Ishikawa (cell line): ENCODE results near the gene ITPR2.

Source experiments
- CEBPB ChIP-seq: IDR thresholded peaks from 2 replicates; pipeline ENCODE4 v1.6.1; 2012
- CREB1 ChIP-seq: IDR thresholded peaks from 2 replicates; pipeline ENCODE4 v1.6.1; 2012; ENCODE audit warnings: low read depth
- EGR1 ChIP-seq: IDR thresholded peaks from 2 replicates; pipeline ENCODE4 v1.6.1; 2012
- EP300 ChIP-seq: IDR thresholded peaks from 2 replicates; pipeline ENCODE4 v1.6.1; 2012; ENCODE audit warnings: borderline replicate concordance
- FOXM1 ChIP-seq: IDR thresholded peaks from 2 replicates; pipeline ENCODE4 v1.6.1; 2012; ENCODE audit warnings: low read depth, borderline replicate concordance
- NFIC ChIP-seq: IDR thresholded peaks from 2 replicates; pipeline ENCODE4 v1.6.1; 2012
- RAD21 ChIP-seq: IDR thresholded peaks from 2 replicates; pipeline ENCODE4 v1.6.1; 2012; ENCODE audit warnings: low read depth
- TAF1 ChIP-seq: IDR thresholded peaks from 2 replicates; pipeline ENCODE4 v1.6.1; 2012; ENCODE audit warnings: low read depth, mild to moderate bottlenecking
- TCF12 ChIP-seq: IDR thresholded peaks from 2 replicates; pipeline ENCODE4 v1.6.1; 2012; ENCODE audit warnings: low read depth
- TEAD4 ChIP-seq: IDR thresholded peaks from 2 replicates; pipeline ENCODE4 v1.6.1; 2012
- YY1 ChIP-seq: IDR thresholded peaks from 2 replicates; pipeline ENCODE4 v1.6.1; 2012; ENCODE audit warnings: low read depth
- ZBTB7A ChIP-seq: IDR thresholded peaks from 2 replicates; pipeline ENCODE4 v1.6.1; 2012; ENCODE audit warnings: low read depth
- TF ChIP-seq, protein P1 (sequence below): IDR thresholded peaks from 2 replicates; pipeline ENCODE4 v1.6.1; 2012; ENCODE audit warnings: low read depth, mild to moderate bottlenecking
- TF ChIP-seq, protein P2 (sequence below): IDR thresholded peaks from 2 replicates; pipeline ENCODE4 v1.6.1; 2012
- TF ChIP-seq, protein P3 (sequence below): IDR thresholded peaks from 2 replicates; pipeline ENCODE4 v1.6.1; 2012

ITPR2 gene

DNA sequence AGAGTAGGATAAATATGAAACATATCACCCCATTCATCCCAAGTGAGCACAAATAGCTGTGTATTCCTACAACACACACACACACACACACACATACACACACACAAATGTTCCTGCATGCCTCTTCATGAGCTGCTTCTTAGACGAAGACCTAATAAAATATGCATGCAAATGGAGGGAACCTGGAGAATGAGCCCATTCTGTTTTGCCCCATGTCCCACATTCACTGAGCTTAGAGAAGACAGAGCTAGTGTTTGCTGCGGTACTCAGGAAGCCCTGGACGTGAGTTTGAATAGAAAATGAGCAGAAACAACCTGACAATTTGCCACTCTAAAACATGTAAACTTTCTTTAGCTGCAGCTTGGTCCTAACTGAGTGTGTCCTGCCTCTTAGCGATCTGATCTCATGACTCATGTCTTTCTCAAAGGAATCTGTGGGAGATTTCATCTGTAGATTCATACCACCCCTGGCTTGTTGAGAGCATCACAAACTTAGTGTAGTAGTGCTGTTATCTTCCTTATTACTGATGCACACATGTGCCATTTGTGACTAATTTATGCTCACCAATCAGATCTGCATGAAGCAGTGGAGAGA is 86.8 kb downstream of the ITPR2 start:
- TF ChIP-seq TAF1, result no peak
- TF ChIP-seq, protein P1, sequence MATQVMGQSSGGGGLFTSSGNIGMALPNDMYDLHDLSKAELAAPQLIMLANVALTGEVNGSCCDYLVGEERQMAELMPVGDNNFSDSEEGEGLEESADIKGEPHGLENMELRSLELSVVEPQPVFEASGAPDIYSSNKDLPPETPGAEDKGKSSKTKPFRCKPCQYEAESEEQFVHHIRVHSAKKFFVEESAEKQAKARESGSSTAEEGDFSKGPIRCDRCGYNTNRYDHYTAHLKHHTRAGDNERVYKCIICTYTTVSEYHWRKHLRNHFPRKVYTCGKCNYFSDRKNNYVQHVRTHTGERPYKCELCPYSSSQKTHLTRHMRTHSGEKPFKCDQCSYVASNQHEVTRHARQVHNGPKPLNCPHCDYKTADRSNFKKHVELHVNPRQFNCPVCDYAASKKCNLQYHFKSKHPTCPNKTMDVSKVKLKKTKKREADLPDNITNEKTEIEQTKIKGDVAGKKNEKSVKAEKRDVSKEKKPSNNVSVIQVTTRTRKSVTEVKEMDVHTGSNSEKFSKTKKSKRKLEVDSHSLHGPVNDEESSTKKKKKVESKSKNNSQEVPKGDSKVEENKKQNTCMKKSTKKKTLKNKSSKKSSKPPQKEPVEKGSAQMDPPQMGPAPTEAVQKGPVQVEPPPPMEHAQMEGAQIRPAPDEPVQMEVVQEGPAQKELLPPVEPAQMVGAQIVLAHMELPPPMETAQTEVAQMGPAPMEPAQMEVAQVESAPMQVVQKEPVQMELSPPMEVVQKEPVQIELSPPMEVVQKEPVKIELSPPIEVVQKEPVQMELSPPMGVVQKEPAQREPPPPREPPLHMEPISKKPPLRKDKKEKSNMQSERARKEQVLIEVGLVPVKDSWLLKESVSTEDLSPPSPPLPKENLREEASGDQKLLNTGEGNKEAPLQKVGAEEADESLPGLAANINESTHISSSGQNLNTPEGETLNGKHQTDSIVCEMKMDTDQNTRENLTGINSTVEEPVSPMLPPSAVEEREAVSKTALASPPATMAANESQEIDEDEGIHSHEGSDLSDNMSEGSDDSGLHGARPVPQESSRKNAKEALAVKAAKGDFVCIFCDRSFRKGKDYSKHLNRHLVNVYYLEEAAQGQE, result no peak
- TF ChIP-seq TEAD4, result no peak
- TF ChIP-seq YY1, result no peak
- TF ChIP-seq, protein P2, sequence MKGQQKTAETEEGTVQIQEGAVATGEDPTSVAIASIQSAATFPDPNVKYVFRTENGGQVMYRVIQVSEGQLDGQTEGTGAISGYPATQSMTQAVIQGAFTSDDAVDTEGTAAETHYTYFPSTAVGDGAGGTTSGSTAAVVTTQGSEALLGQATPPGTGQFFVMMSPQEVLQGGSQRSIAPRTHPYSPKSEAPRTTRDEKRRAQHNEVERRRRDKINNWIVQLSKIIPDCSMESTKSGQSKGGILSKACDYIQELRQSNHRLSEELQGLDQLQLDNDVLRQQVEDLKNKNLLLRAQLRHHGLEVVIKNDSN, result no peak
- no peak for TF ChIP-seq RAD21
- TF ChIP-seq, protein P3, sequence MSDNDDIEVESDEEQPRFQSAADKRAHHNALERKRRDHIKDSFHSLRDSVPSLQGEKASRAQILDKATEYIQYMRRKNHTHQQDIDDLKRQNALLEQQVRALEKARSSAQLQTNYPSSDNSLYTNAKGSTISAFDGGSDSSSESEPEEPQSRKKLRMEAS, result no peak
- no peak for TF ChIP-seq TCF12
- TF ChIP-seq CREB1, result no peak
- TF ChIP-seq CEBPB, result no peak

DNA sequence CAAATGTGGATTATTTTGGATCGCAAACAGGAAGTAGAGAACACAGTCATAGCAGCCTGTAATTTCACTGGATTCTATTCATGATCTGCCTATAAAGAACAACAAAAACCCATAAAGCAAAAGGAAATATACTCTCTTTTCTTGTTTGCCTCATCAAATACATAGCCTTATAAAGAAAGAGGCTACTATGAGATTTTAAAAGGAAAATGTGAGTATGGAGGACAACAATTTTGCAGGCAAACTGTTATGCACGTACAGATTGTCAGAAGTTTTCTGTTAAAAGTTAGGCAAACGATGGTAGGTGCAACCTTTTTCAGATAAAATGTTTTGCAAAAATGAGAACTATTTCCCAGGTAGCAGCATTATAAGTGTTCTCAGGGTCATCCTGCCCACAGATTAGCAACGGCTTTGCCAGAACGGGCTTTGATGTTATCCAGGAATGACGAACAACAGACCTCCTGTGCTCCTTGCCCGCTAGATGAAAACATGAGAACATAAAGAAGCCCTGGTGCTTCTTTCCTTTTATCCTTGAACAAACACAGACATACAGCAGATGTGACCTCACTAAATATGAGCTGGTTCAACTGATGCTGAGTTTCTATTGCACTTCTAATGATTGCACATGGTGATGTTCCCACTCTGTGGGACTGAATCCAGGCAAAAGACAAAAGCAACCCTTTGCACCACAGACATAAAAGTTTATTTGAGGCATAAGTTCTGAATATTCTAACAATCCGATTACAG is 88.1 kb downstream of the ITPR2 start:
- TF ChIP-seq TCF12, result no peak
- no peak for TF ChIP-seq TEAD4
- no peak for TF ChIP-seq CEBPB
- no peak for TF ChIP-seq ZBTB7A
- TF ChIP-seq TAF1, result no peak
- TF ChIP-seq, protein P1, result no peak
- no peak for TF ChIP-seq EGR1
- no peak for TF ChIP-seq FOXM1
- TF ChIP-seq RAD21, result no peak
- TF ChIP-seq CREB1, result no peak
- no peak for TF ChIP-seq NFIC
- TF ChIP-seq EP300, result no peak

DNA sequence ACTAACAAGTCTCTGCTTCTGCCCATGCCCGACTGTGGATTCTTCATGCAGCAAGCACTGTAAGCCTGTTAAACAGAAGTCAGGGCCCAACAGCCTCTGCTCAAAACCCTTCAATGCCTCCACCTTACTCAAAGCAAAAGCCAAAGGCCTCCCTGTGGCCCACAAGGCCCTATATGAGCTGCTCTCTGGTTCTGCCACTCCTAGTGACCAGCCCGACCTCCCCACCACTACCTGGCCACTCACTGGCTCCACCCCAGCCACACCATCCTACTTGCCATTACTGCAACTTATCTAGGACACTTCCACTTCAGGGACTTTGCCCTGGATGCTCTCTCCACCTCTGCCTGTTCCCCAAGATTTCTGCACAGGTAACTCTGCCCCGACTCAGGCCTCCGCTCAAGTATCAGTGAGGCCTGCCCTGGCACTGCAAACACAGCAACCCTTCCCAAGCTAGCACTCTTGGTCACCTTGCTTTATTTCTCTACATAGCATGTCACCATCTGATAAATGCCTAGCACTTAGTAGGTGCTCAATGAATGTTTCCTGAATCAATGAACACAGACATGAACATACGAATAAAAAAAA is 88.9 kb downstream of the ITPR2 start:
- TF ChIP-seq, protein P1, result no peak

DNA sequence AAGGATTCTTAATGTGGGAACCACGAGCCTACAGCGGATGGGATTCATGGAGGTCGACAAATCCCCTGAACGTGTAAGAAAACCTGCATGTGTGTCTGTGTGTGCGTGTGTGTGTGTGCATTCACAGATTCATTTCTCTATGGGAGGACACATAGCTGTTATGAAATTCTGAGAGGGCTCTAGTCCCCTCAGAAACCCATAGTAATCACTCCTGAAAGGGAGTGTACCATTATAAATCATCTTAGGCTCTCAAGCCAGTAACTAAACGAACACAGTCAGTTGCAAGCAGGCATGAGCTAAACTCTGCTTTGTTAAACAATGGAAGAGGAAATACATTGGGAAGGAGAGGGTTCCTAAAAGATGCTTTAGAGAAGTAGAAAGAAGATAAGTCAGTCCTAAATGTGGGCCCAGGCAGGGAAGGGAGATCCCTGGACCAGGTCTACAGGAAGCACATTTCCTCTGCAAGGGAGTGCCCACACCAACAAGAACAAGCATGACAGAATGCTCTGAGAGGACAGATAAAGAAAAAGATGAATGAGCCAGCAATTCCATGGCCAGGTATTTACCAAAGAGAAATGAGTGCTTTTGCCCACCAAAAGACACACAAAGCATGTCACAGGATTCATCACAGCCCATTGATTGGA is 91.3 kb downstream of the ITPR2 start:
- no peak for TF ChIP-seq TAF1
- TF ChIP-seq NFIC, result no peak
- TF ChIP-seq, protein P2, result no peak
- TF ChIP-seq, protein P1, result no peak
- TF ChIP-seq TCF12, result no peak
